ENCODE results near the gene PAPPA. TPM values are rescaled to one million over a fixed set of nuclear protein-coding genes. Genes with fewer than 3 reads are reported as not detected.

PAPPA gene
- total RNA-seq, 1 donor from 2014 or later, result 2.8 TPM

DNA sequence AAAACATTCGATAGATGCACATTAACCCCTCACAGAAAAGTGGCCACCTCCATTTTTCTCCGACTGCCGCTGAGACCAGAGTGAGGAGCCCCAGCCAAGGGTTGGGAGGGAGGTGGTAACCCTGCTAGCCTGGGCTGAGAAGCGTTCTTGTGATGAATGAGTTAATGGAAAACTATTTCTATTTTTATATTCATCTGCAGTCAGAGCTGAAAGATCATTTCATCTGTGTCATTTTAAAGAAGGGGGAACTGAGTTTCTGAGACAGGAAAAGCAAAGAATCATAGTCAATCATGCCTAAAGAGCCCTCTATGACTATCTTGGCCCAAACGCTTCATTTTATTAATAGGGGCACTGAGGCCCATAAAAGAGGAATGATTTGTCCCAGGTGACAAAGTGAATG, 229.5 kb downstream of the PAPPA start:
- intact Hi-C loops (cut with DNase I), result no loop called here

DNA sequence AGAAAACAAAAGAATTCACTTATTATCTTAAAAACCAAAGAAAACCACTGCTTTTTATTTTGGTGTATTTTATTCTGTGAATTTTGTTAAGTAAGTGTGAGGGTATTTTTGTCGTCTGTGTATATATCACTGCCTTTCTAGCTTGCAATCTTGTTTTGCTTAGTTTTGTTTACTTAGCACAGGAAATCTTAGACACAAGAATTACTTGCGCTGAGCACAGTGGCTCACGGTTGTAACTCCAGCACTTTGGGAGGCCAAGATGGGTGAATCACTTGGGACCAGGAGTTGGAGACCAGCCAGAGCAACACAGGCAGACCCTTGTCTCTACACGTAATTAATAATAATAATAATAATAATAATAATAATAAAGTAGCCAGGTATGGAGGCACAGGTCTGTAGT, 230.3 kb downstream of the PAPPA start:
- intact Hi-C loops (cut with DNase I), result no loop called here
- DNase-seq (ENCODE audit: low spot score), result no peak

More for the DNA sequence above, 229.5 kb downstream of the PAPPA start:
- no peak for DNase-seq (ENCODE audit: low spot score)

DNA sequence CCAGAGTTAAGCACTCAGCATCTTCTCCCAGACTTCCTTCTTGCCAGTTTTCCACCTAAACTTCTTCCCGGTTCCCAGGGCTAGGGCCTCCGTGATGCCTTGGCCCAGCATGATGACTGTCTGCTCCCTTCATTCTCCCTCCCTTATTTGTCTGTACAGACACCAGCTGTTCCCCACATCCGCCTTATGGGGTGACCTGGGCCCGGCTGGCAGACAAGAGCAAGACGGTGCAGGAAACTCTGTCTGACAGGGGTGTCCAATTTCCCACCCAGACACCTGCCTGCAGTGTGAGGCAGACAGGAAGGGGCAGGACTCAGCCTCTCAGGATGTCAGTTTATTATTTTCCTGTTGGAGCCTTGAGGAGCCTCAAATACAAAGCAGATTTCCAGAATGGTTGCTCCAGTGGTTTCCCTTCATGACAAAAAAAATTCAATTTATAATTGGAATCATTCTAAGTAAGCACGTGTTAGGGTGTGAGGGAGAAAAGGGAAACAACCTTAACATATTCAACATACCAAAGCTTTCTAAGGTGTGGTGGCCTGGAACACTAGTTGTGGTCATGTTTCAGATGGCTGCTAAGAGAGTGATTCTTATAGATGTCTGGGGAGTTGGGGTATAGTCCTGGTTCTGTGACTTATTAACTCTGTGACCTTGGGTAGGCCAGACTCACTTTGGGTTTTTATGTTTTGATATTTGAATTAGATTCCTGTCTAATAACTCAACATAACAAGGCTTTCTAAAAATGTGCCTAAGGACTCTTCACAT, 234.5 kb downstream of the PAPPA start:
- intact Hi-C loops (cut with DNase I), result no loop called here
- no peak for DNase-seq (ENCODE audit: low spot score)

- no peak for DNase-seq (ENCODE audit: low spot score)
- intact Hi-C loops (cut with DNase I), result no loop called here
Observed at GRCh38 chr9:116389541-116390302, 236.1 kb downstream of the PAPPA start.

GRCh38 chr9:116390303-116391228, 237.0 kb downstream of the PAPPA start:
- intact Hi-C loops (cut with DNase I), result no loop called here
- DNase-seq (ENCODE audit: low spot score), result no peak

- intact Hi-C loops (cut with DNase I), result no loop called here
Observed at GRCh38 chr9:116391306-116391900, 237.8 kb downstream of the PAPPA start.

GRCh38 chr9:116393198-116393597, 239.6 kb downstream of the PAPPA start:
- no peak for DNase-seq (ENCODE audit: low spot score)
- intact Hi-C loops (cut with DNase I), result no loop called here

More at GRCh38 chr9:116391306-116391900, 237.8 kb downstream of the PAPPA start:
- DNase-seq (ENCODE audit: low spot score), result no peak

DNA sequence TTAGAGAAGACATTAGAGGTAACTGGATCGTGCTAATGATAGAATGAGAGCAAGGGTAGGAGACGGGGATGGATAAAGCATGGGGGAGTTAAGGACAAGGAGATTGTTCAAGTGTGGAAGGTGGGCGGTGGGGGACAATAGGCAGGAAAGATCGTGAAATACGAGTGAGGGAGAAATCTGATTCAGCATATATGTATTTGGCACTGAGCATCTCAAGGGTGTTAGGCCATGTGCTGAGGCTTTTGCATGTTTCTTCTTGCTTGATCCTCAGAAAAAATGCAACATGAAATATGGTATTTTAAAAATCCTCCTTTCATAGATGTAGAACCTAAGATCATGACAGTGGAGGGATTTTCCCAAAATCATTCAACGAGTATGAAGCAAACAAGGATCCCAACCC, 240.5 kb downstream of the PAPPA start:
- no peak for DNase-seq (ENCODE audit: low spot score)
- intact Hi-C loops (cut with DNase I), result no loop called here

GRCh38 chr9:116394894-116395698, 241.5 kb downstream of the PAPPA start:
- no peak for DNase-seq (ENCODE audit: low spot score)
- intact Hi-C loops (cut with DNase I), result no loop called here

DNA sequence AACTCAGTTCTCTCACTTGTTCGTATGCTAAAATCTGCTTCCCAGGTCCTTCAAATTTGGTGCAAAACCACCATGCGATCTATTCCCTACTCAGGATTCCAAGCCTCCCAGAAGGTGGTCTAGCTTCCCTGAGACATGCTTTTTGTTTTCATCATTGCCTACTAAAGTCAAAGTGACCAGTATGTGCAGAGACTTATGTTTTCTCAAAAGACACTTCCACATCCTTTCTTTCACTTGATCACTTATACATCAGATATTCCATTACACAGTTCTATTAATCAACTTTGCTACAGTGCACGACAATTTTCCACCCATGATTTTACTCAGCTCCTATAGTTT, 242.1 kb downstream of the PAPPA start:
- DNase-seq (ENCODE audit: low spot score), result no peak
- intact Hi-C loops (cut with DNase I), result no loop called here

GRCh38 chr9:116403171-116403570, 249.6 kb downstream of the PAPPA start:
- no peak for DNase-seq (ENCODE audit: low spot score)
- intact Hi-C loops (cut with DNase I), result no loop called here

GRCh38 chr9:116404228-116404627, 250.6 kb downstream of the PAPPA start:
- intact Hi-C loops (cut with DNase I), result no loop called here

DNA sequence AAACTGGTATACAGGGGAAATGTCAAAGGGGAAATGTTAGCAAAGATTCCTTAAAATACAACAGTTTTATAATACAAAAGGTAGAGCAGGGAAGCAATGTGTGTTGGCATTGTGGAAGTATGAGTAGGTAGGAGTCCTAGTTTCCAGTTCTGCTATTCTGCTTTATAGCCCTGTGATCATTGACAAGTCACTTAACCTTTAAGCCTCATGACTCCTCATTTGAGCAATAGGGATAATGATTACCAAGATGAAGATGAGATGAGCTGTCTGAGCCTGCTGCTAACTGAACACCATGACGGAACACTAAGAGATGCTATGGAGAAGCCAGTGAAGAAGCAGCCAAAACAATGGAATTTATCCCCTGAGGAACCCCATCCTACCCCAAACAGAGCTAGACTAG, 251.7 kb downstream of the PAPPA start:
- no peak for DNase-seq (ENCODE audit: low spot score)
- intact Hi-C loops (cut with DNase I), result no loop called here

More at GRCh38 chr9:116404228-116404627, 250.6 kb downstream of the PAPPA start:
- no peak for DNase-seq (ENCODE audit: low spot score)

- DNase-seq (ENCODE audit: low spot score), result no peak
- intact Hi-C loops (cut with DNase I), result no loop called here
Observed at GRCh38 chr9:116406469-116406868, 252.9 kb downstream of the PAPPA start.

DNA sequence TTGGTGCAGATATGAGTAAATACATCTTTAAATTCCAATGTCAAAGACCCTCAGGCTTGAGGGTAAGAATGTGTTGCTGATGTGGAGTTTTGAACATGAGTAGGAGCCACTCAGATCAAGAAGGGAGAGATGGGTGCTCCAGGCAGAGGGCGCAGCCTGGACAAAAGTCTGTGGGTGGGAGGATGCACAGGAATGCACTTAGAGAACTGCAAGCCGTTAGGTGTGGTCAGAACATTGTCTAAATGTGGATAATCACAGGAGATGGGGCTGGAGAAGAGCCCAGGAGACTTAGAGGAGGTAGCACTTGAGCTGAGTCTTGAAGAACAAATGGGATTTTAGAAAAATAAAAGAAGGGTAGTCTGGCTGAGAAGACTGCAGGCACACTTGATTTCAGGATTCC, 255.5 kb downstream of the PAPPA start:
- DNase-seq (ENCODE audit: low spot score), result no peak
- intact Hi-C loops (cut with DNase I), result no loop called here

DNA sequence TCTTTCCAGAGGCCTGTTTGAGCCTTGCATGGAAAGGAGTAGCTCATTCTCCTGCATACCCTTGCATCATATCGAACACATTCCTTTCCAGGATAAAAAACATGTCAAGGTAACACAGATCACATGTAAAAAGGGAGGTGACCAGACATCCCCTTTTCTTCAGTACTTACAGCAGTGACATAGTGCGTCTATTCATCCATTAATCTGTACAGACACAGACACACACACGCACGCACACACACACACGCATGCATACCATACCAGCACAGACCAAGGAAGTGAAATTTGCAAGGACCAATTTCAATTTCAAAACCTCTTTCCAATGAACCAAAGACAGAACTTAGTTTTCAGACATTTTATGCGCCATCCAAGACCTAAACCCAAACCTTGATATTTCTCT, 256.0 kb downstream of the PAPPA start:
- DNase-seq (ENCODE audit: low spot score), result no peak
- intact Hi-C loops (cut with DNase I), result no loop called here

- no peak for DNase-seq (ENCODE audit: low spot score)
- intact Hi-C loops (cut with DNase I), result no loop called here
Observed at GRCh38 chr9:116411506-116411905, 257.9 kb downstream of the PAPPA start.

DNA sequence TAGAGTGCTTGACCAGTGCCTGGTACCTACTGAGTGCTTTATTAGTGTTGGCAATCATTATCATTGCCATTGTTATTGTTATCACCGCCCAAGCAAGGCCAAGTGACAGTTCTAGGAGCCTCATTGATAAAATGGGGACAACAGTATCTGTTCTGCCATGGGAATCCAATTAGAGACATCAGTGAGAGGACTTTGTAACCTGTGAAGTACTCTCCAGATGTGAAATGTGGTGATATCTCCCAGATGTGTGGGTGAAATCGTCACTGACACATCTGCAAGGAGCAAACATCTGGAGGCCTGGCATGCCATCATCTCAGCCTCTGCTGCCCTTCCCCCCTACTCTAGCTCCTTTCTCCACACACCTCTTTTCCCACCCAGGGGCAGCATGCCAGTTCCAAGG, 260.8 kb downstream of the PAPPA start:
- intact Hi-C loops (cut with DNase I), result no loop called here
- DNase-seq (ENCODE audit: low spot score), result no peak

- no peak for DNase-seq (ENCODE audit: low spot score)
- intact Hi-C loops (cut with DNase I), result no loop called here
Observed at GRCh38 chr9:116416421-116416820, 262.8 kb downstream of the PAPPA start.
